AG08396 (cell line): ENCODE measurements around the gene CCDC102A.
"Not testable (repeated sequence)": the region's sequence is repeated elsewhere in the genome, so short reads cannot be mapped to it uniquely, and the experiment has no call there.

Experiments
- DNase-seq: peaks from one replicate; pipeline ENCODE4 v3.0.0; 2012; ENCODE audit warnings: low spot score, mixed read lengths

CCDC102A gene

DNA sequence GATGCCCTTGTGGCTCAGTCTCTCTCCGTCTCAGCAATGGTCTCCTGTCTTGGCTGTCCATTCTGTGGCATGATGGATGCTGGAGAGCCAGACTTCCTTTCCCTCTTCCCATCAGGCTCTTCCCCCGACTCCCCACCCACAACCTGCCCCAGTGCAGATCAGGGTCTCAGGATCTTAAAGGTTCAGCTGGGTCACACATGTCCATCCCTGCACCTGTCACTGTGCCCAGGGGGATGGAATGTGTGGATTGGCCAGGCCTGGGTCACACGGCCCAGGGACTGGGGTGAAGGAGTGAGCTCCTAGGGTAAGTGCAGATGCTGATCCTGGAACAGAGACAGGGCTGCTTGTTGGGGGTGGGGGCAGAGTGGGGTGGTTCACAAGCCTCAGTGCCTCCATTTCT lies 29.1 kb upstream of the CCDC102A start:
- DNase-seq = no peak

DNA sequence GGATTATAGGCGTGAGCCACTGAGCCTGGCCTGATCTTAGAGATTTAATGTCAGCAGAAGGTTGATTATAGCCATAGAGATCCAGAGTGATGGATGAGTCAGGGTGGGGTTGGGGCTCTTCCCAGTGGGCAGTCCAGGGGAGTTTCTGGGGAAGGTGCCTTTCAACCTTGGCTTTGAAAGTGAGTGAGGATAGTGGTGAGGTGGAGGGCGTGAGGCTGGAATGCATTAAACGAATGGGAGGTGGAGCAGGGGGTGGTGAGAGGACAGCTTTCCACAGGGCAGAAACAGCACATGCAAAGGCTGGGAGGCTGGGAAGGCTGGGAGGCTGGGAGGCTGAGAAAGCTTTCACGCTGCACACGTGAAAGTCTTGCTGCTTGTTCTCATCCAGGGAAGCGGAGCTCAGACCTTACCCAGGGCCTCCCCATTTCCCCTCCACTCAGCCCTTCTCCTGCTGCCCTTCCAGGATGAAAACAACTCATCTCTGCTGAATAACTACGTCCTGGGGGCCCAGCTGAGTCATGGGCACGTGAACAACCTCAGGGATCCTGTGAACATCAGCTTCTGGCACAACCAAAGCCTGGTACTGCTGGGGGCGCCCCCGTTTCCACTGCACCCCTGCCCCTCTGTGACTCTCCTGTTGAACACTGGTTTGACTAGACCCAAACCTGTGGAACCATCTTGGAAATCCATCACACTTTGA lies 28.4 kb upstream of the CCDC102A start:
- DNase-seq = no peak

DNA sequence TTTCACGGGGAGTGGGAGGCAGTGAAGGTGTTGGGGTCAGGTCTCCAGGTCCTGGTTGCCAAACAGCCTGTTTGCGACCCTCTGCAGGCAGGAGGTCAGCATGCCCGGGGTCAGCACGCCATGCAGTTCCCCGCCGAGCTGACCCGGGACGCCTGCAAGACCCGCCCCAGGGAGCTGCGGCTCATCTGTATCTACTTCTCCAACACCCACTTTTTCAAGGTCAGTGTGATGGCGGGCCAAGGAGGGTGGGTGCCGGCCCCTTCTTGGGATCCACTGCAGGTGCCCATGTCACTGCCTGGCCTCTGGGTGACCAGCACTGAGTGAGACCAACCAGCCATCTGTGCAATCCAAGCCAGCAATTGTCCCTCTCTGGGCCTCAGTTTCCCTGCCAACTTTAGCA lies 27.4 kb upstream of the CCDC102A start:
- no peak for DNase-seq

DNA sequence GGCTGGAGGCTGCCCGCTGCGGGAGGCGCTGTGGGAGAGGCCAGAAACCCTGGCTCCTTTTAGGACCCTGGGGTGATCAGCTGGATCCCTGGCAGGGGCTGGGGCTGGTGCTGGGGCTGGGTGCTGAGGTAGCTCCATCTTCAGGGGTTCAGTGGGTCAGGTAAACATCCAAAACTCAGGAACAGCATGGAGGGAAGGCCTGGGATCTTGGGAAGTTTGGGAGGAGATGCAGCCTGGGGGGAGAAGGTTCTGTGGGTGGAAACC lies 27.0 kb upstream of the CCDC102A start:
- DNase-seq = no peak

DNA sequence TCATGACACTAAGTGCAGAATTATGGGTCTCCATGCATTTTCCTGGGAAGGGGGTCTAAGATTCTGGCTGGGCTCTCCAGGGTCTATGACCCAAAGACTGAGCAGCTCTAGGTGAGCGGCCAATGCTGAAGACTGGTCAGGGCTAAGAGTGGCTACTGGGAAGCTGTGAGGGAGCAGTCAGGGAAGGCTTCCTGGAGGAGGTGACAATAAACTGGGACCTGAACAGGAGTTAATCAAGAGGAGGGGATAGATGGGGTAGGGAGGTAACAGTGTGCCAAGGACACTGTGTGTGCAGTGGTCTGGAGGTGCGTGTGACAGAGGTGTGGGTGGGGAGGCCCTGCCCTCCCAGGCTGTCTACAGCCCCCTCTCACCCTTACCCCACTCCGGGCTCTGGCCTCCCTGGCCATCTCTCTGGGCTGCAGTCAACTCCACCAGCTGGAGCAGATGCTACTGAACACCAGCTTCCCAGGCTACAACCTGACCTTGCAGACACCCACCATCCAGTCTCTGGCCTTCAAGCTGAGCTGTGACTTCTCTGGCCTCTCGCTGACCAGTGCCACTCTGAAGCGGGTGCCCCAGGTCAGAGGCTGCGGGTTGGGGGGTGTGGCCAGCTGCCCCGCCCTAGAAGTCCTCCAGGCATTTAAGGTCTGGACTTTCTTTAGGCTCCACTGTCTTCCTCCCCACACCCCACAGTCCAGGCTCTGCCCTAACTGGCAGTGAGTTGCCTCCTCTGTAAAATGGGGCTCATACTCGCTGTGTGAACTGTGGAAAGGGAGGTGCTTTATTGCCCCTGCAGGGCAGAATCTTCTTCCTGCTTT lies 26.5 kb upstream of the CCDC102A start:
- no peak for DNase-seq

DNA sequence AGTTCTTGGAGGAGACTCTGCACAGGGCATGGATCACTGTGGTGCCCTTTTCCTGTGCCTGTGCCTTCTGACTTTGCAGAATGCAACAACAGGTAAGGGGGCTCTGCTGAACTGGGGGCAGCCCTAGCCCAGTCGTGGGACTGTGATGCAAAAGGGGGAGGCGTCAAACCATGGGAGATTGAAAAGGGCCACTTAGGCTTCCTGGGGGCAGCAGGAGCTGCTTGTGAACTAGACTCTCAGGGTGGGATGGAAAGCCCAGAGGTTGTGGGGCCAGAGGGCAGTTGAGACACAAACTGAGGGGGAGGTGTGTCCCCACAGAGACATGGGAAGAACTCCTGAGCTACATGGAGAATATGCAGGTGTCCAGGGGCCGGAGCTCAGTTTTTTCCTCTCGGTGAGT lies 25.7 kb upstream of the CCDC102A start:
- no peak for DNase-seq

DNA sequence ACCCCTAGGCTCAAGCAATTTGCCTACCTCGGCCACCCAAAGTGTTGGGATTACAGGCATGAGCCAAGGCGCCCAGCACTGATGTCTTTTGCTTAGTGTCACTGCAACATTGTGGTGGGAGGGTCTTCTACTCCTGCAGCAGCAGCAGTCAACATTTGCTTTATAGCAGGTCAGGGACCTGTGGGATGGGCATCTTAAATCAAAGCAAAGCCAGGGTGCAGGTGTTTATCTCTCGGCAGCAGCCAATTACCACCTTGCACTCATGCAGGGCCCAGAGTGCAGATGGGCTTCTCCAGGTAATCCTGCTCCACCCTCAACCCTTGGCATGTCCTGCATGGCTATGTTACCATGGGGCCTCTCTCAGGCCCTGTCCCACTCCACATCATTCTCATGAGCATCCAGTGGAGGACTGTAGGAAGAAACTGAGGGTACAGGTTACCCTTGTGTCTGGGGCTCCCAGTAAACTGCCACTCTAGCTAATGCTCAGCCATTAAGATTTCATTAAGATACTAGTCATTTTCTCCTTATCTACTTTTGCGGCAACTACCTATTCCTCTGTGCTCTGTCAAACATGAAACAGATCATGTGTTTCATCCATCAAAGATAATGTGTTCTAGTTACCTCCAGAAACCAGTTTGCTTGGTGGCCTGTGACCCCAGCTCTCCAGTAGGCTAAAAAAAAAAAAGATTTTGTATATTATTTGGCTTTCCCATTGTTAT lies 22.9 kb upstream of the CCDC102A start:
- no peak for DNase-seq

DNA sequence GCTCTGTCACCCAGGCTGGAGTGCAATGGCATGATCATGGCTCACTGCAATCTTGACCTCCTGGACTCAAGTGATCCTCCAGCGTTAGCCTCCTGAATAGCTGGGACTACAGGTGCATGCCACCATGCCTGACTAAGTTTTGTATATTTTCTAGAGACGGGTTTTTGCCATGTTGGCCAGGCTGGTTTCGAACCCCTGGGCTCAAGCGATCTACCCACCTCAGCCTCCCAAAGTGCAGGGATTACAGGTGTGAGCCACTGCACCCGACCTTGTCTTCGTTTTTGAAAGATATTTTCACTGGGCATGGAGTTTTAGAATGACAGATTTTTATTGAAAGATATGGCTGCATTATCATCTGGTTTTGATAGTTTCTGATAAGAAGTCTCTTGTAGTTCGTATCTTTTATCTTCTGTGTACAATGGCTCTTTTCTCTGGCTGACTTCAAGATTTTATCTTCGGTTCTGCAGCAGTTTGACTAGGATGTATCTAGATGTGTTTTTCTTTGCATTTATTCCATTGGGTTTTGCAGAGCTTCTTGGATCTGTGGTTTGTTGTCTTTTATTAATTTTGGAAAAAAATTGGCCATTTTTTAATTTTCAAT lies 20.7 kb upstream of the CCDC102A start:
- DNase-seq = no peak

DNA sequence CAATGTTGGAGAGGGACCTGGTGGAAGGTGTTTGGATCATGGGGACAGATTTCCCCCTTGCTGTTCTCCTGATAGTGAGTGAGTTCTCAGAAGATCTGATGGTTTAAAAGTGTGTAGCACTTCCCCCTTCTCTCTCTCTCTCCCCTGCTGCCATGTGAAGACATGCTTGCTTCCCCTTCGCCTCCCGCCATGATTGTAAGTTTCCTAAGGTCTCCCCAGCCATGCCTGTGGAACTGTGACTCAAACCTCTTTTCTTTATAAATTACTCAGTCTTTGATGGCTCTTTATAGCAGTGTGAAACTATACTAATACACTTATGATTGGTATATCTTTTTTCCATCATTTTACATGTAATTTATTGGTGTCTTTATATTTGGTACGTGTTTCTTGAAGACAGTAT lies 19.5 kb upstream of the CCDC102A start:
- no peak for DNase-seq

DNA sequence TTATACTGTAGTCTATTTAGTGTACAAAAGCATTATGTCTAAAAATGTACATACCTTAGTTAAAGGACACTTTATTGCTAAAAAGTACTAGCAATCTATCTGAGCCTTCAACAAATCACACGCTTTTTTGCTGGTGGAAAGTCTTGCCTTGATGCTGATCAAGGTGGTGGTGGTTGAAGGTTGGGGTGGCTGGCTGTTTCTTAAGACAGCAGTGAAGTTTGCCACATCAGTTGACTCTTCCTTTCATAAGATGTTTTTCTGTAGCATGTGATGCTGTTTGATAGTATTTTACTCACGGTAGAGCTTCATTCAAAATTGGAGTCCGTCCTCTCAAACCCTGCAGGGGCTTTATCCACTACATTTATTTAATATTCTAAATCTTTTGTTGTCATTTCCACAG lies 14.7 kb upstream of the CCDC102A start:
- DNase-seq = no peak

DNA sequence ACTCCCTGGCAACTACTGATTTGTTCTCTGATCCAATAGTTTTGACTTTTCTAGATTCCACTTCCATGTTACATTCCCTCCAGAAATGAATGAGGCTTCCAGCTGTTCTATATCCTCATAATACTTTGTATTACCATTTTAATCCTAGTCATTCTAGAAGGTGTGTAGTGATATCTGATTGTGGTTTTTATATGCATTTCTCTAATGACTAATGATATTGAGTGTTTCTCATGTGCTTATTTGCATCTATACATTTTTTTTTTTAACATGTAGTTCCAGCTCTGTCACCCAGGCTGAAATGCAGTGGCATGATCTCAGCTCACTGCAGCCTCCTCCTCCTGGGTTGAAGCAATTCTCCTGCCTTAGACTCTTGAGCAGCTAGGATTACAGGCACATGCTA lies 13.4 kb upstream of the CCDC102A start:
- DNase-seq = no peak

DNA sequence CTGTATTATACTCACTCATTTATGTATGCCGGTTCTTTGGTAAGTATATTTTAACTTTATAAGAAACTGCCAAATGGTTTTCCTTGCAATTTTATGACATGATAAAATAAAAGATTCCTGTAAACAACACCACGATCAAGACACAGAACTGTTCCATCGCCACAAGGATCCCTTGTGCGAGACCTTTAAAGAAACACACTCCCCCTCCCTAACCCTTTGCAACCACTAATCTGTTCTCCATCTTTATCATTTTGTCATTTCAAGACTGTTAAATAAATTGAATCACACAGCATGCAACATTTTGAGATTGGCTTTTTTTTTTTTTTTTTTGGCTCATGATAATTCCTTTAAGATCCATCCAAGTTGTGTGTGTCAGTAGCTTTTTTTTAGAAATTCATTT lies 12.0 kb upstream of the CCDC102A start:
- no peak for DNase-seq

DNA sequence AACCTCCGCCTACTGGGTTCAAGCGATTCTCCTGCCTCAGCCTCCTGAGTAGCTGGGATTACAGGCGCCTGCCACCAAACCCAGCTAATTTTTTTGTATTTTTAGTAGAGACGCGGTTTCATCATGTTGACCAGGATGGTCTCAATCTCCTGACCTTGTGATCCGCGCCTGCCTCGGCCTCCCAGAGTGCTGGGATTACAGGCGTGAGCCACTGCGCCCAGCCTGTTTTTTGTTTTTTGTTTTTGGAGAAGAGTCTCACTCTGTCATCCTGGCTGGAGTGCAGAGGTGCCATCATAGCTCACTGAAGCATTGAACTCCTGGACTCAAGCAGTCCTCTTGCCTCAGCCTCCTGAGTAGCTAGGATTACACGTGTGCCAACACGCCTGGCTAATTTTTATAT lies 11.2 kb upstream of the CCDC102A start:
- DNase-seq = not testable (repeated sequence)

DNA sequence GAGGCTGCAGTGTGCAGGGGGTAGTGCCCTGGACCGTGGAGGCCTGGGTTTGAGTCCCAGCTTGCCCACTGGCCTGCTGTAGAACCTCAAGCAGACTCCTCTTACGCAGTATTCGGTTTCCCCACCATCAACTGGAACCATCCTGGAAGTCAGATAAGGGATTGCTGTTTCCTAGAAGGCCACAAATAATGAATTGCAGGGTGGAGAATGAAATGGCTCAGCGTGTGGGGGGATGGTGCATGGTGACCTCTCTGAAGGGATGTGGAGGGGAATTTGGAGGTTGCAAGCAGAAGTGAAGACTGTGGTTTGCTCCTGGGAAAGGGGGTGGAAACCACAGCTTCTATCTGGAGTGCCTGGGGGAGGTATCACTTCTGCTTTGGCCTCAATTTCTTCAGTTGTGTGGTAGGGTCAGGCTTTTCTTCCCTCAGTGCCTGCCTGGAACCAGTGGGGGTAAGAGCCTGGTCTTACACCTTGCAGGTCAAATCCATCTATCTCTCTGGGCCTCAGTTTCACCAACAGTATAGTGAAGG lies 7.8 kb upstream of the CCDC102A start:
- no peak for DNase-seq

DNA sequence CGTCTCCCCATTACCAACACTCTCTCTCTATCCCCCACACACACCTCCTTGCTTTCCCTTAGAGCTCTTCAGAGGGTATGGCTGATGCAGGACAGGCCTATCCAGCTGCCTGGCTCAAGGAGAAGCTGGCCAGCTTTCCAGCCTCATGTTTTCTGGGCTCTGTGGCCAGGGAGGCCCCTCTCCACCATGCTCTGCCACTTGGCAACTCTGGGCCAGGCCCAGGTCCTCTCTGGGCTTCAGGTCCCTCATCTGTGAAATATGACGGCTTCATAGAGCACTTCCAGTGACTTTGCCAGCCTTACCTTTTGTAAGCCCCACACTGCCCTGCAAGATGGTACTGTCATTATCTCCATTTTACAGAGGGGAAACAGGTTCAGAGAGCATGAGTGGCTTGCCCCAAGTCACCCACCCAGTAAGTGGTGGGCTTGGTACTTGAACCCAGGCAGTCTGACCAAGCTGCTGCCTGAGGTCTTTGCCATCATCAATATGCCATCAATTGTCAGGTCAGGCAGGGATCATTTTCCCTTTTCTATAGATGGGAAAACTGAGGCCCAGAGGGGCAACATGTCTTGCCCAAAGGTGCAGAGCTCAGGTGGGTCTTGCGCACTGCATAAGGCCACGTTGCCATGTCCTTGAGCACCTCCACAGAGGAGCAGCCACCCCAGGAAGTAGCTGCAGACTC lies 5.5 kb upstream of the CCDC102A start:
- DNase-seq = no peak

DNA sequence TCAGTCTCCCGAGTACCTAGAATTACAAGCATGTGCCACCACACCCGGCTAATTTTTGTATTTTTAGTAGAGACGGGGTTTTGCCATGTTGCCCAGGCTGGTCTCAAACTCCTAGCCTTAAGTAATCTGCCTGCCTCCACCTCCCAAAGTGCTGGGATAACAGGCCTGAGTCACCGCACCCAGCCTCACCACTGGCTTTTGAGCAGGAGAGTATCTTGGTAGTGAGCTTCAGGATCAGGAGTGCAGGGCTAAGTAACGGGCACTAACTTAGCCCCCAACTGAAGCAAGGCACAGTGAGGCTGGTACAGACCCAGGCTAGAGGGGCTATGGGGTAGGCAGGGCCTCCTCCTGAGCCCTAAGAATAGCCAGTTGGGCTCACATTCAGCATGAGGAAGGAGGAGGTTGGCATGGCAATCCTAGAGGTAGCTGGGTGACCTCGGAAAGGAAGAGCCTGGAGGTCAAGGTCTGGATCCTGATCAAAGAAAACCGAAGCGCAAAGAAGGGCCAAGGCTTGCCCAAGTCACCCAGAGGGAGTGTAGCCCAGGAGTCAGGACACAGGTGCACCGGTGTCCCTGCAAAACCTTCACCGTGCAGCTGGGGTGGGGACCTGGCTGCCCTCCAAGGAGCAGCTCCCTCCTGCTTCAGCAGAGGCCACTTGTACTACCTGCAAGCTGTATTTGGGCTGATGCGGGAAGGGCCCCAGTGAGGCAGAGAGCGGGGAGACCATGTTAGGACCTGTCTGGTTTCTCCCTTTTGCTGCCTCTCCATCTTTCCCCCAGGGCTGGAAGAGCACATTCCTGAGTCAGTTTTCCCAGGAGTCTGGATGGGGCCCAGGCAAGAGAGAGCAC lies 4.8 kb upstream of the CCDC102A start:
- DNase-seq = no peak

DNA sequence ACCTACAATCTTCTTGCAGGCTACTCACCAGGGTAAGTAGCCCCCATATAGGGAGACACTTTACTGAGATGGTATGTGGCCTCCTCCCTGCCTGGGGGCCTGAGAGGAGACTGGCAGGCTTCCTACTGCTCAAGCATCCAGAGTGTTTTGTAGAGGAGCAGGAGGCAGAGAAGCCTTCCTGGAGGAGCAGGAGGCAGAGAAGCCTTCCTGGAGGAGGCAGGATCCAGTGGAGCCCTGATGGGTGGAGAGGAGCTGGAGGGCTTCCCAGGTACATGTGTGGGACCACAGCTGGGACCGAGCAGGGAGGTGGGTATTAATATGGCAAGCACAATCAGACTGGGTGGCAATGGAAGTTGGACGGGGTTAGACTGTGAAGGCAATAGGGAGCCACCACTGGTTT lies 4.0 kb upstream of the CCDC102A start:
- DNase-seq = no peak

DNA sequence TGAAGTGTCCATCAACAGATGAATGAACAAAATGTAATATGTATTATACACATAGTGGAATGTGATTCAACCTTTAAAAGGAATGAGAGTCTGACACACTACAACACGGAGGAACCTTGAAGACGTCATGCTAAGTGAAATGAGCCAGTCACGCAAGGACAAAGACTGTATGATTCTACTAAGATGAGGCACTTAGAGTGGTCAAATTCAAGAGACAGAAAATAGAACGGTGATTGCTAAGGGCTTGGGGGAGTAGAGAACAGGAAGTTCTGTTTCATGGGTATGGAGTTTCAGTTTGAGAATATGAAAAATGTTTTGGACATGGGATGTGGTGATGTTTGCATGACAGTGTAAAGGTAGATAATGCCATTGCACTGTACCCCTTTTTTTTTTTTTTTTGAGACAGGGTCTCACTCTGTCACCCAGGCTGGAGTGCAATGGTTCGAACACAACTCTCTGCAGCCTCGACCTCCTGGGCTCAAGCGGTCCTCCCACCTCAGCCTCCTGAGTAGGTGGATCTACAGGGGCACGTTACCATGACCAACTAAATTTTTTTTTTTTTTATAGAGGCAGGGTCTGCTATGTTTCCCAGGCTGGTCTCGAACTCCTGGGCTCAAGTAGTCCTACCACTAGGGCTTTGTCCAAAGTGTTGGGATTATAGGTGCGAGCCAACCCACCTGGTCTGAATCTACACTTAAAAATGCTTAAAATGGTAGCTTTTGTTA lies 2.9 kb upstream of the CCDC102A start:
- no peak for DNase-seq

DNA sequence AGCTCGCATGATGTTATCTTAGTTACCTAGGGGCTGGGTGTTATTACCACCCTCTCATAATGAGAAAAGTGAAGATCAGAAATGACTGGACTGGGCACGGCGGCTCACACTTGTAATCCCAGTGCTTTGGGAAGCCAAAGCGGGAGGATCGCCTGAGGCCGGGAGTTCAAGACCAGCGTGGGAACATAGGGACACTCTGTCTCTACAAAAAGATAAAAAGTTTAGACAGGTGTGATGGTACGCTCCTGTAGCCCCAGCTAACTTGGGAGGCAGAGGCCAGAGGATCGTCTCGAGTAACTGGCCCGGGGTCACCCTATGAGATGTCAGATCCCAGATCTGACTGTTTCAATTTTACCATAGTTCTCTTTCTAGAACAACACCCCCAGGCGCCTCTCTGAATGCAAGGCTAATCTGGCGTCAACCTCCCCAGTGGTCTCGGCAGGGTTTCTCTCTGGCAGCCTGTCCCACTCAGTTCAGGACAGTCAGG lies 1.9 kb upstream of the CCDC102A start:
- no peak for DNase-seq

DNA sequence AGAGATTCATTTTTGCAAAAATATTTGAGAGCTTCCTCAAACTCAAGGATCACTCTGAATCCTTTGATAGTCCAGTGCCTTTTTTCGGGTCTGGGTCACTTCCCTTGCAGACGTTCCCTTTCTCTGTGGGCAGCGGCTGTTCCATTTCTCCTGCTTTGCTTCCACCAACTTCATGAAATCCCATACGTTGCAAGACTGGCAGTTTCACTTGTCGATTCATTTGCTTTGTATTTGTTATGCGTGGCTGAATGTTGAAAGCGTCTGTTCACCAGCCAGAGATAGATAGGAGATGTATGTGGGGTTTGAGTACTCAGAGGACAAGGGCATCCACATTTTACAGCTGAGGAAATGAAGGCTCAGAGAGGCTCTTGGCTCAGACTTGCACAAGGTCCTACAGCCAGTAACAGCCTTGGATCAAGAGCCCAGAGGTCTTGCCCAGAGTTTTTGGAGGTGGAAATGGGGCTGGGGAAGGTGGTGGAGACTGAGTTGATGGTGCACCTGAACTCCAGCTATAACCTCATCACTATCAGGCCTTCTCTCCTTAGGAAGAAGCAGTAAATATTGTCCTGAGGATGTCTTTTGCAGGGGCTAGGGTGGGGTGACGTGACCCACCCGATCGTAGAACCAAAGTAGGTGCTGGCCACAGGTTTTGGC lies 1.3 kb upstream of the CCDC102A start:
- DNase-seq = no peak
